ENCODE measurements around the gene FOXS1.
"Not testable (repeated sequence)": the region's sequence is repeated elsewhere in the genome, so short reads cannot be mapped to it uniquely, and the experiment has no call there.

The FOXS1 gene

DNA sequence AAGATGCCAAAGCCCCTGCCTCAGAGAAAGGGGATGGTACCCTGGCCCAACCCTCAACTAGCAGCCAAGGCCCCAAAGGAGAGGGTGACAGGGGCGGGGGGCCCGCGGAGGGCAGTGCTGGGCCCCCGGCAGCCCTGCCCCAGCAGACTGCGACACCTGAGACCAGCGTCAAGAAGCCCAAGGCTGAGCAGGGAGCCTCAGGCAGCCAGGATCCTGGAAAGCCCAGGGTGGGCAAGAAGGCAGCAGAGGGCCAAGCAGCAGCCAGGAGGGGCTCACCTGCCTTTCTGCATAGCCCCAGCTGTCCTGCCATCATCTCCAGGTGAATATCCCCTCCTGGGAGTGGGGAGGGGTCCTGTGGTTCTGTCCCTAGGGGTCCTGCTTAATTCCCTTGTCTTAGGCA lies 25.2 kb downstream of the FOXS1 start:
- no peak for DNase-seq

DNA sequence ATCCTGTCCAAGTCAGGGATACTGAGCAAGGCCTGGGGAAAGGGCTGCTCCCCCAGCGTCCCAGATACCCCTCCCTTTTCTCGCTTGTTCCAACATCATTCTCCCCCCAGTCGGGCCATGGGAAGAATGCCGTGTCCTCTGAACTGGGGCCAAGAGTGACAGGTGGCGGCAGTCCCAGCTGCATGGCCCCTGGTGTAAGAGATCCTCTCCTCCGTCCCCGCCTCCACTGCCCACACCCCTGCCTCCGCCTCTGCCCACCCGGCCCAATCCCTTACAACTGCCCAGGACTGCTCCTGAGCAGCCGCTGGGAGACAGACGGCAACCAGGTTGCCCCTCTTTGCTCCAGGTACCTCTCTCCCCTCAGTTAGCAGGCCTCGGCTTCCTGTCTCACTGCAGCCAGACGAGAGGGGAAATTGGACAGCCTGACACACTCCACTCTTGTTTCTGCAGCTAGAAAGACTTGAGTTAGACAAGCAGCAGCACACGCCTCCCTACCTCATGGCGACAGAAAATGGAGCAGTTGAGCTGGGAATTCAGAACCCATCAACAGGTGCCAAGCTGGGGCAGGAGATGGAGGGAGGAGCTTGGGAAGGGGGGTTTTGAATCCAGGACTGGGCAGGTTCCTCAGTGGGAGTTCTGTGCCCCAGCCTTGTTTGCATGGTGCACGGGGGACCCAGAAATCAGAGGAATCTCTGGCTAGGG lies 26.2 kb downstream of the FOXS1 start, which contains the start of gene MYLK2:
TSS of gene MYLK2 (plus strand) at position 274 of the 702 bp plus-strand sequence. CDS start at position 499, 225 bp downstream.
- no peak for DNase-seq

DNA sequence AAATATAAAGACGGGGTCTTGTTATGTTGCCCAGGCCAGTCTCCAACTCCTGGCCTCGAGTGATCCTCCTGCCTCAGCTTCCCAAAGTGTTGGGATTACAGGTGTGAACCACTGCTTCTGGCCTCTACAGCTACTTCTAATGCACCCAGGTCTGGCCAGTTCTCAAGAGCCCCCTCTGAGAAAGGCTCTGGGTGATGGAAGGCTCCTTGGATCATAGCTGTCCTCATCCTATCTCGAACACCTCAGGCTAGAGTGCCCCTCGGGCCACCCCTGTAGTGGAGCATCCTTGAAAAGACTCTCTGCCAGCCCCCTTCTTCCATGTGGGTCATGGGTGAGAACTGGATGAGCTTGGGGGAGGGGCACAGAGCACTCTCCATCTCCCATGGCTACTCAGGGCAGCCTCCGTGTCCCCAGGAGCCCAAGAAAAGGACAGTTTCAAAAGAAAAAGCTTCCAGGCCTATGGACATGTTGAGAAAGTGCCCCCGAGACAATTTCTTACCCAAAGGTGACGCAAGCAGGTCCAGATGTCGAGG lies 27.0 kb downstream of the FOXS1 start:
- no peak for DNase-seq

GRCh38 chr20:31817461-31817860 lies 27.9 kb downstream of the FOXS1 start:
- no peak for DNase-seq

GRCh38 chr20:31816221-31816620 lies 29.2 kb downstream of the FOXS1 start:
- DNase-seq: no peak

DNA sequence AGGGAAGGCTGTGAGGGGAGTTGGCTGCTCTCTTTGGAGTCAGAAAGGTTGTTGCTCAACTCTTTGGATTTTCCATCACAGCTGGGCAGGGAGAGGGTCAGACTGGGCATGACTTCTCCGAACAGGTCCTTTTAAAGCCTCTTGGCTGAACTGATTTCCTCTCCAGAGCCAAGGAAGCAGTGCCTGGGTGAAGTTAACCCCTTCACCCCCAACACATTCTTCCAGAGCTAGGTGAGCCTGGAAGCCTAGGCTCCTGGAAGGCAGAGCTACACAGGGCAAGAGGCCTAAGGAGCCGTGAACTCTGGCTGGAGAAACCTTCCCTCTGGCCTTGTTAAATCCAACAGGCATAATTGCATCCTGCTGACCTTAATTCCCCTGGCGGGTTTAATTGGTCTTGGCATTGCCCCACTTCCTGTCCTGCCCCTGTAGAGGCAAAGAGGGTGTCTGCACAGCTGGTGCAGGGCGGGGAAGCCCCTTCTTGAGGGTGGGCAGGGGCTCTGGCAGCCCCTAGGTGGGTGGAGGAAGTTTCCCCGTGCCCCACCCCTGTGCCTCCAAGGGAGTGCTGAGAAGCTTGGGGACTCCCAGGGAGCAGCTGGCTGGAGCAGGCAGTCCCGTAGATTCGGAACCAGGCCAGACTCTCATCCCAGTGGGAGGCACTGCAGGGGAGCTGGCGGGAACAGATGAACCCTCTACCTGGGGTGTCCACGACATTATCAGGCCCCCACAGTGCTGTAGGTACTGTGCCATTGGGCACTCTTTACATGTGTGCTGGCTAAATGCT lies 29.8 kb downstream of the FOXS1 start:
- DNase-seq: no peak

- DNase-seq: not testable (repeated sequence)
Observed at GRCh38 chr20:31814142-31814541, 31.3 kb downstream of the FOXS1 start.

DNA sequence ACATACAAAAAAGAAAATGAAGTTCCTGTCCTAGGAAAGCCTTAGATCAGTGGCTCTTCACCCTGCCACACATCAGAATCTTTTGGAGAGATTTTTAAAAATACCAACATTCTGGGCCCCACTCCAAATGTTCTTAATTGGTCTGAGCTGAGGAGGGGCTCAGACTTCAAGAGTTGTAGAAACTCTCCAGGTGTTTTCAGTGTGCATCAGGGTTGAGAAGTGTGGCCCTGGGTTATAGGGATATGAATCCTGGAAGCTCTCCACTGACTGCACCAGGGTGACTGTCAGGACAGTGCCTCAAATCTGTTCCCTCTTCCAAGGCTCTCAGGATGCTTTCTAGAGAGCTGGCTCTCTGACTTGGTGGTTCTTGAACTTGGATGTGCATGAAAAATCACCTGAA lies 31.8 kb downstream of the FOXS1 start:
- DNase-seq: no peak

GRCh38 chr20:31811796-31812728 lies 33.3 kb downstream of the FOXS1 start:
- DNase-seq: no peak

GRCh38 chr20:31811198-31811597 lies 34.2 kb downstream of the FOXS1 start:
- DNase-seq: no peak

DNA sequence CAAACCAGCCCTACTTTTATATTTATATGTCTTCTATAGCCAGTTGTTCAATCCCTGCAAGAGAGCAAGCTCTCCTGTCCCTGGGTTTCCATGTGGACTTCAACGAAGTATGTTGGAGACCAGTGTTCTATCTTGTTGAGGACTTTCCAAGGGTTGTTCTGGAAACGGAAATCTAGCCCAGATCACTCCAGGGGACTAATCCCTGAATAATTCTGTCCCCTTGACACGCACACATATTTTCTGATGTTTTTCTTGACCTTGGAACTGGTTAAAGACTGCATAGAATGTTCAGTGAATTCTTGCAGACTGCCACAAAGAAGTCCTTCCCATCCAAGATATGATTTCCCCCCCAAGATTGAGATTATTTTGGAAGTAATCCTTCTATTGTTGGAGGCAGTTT lies 35.7 kb downstream of the FOXS1 start:
- DNase-seq: no peak

GRCh38 chr20:31808481-31808880 lies 36.9 kb downstream of the FOXS1 start:
- no peak for DNase-seq

GRCh38 chr20:31806564-31807355 lies 38.6 kb downstream of the FOXS1 start:
- DNase-seq: no peak

DNA sequence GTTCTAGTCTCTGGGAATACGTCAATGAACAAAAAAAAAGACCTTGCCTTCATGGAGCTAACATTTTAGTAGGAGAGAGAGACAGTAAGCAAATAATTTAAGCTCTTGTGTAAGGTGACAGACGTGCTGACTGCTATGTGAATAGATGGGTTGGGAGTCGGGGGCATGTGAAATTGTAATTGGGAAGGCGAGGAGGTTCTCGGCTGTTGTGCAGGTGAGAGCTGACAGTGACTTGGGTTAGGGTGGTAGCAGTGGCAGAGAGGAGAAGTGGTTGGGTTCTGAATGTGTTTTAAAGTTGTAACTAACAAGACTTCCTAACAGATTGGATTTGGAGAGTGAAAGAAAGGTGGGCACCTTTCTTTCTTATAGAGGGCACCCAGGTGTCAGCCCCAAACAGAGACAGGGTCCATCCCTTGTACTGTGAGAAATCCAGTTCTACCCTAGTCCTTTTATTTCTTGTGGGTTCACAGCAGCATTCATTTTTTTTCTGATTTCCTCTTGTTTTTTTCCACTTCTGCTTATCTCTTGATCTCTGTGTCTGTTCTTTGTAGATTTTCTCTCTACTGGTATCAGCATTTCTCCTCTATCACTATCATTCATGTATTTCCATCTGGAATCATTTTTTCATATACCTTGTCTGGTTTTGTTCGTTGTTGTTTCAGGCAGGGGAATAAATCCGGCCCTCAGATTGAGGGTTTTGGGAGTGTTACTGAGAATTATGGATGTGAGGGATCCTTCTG lies 41.7 kb downstream of the FOXS1 start:
- DNase-seq: no peak

DNA sequence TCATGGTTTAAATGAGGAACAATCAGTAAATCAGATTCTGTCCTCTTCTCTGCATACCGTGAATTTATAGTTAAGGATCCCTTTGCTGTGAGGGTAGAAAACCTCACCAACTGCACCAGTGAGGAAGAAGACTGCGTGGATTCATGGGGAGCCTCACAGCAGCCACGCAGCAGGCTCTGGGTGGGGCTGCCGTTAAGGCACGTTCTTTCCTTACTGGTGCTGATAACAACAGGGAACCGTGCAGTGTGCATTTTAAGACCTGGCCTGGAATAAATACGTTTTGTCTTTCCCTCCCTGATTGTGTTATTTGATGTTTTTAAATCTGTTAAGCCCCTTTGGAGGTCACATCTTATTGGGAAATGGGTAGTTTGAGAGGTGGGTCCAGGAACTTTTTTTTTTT lies 43.9 kb downstream of the FOXS1 start:
- DNase-seq: no peak

DNA sequence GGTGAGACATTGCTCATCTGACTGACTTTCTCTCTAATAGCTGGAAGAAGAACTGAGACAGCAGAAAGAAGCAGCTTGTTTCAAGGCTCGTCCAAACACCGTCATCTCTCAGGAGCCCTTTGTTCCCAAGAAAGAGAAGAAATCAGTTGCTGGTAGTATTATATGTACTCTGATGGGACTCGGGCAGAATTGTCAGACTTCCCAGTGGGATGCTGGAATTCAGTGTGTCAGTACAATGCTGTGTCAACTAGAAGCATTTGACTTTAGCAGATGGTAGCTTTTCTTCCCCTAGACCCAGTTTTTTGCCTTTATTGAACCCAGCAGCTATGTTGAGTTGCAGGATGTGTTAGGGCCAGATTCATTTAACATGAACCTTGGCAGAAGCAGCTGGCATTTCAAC lies 48.0 kb downstream of the FOXS1 start:
- DNase-seq: no peak

Data from CD4-positive, alpha-beta T cell treated with Interferon gamma for 1 hour (primary cell).